Germinal center (tissue), 1 donor: ENCODE measurements around the gene PRRT4.

ENCODE experiments used
- DNase-seq: peaks from one replicate; pipeline ENCODE4 v3.0.0; 2012; ENCODE audit warnings: mixed read lengths, low spot score

PRRT4 gene

GRCh38 chr7:128394904-128395496 lies 33.5 kb upstream of the PRRT4 start:
- DNase-seq = no peak

- DNase-seq = no peak
Observed at GRCh38 chr7:128393526-128394330, 32.2 kb upstream of the PRRT4 start.

- no peak for DNase-seq
Observed at GRCh38 chr7:128392446-128393327, 31.2 kb upstream of the PRRT4 start.

DNA sequence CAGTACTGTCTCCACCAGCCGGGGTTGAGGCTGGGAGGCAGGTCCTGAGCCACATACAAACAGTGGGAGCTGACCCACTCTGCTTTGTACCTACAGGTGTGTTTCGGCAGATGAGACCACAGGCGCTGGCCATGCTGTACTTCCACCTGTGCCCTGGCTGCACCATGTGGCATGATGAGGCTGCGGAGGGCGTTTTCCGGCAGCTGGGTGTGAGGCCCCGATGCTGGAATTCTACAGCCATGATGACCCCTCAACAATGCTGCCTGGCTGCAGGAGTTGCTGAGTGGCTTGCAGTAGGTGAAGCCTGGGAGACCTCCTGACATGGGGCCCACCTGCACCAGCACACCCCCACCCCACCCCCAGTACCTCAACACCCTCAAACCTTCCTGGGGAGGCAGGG lies 30.3 kb upstream of the PRRT4 start:
- no peak for DNase-seq

GRCh38 chr7:128390871-128391565 lies 29.5 kb upstream of the PRRT4 start:
- no peak for DNase-seq

GRCh38 chr7:128389618-128390329 lies 28.3 kb upstream of the PRRT4 start:
- DNase-seq = no peak

DNA sequence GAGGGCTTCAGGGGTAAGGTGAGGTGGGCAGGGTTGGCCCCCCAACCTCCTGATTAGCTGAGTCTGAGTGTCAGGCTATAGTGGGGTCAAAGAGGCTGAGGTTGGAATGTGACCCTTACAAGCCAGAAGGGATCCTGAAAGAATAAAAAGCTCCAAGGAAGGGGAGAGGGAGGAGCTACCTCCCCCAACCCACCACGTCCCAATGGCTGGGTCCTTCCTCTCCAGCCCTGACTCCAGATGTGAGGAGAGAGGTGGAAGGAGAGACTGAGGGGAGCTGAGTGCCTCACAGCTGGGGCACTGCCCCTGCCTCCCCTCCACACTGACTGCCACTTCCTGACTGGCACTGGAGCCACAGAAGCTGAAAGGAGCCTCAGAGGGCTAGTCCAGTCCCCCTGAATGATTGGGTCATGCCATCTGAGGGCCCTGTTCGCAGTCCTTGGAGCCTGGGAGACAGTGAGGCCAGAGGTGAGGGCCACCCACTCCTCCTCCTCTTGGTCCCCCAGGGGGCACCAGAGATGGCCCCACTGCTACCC lies 27.7 kb upstream of the PRRT4 start:
- no peak for DNase-seq

GRCh38 chr7:128388145-128388485 lies 26.6 kb upstream of the PRRT4 start:
- DNase-seq = no peak

DNA sequence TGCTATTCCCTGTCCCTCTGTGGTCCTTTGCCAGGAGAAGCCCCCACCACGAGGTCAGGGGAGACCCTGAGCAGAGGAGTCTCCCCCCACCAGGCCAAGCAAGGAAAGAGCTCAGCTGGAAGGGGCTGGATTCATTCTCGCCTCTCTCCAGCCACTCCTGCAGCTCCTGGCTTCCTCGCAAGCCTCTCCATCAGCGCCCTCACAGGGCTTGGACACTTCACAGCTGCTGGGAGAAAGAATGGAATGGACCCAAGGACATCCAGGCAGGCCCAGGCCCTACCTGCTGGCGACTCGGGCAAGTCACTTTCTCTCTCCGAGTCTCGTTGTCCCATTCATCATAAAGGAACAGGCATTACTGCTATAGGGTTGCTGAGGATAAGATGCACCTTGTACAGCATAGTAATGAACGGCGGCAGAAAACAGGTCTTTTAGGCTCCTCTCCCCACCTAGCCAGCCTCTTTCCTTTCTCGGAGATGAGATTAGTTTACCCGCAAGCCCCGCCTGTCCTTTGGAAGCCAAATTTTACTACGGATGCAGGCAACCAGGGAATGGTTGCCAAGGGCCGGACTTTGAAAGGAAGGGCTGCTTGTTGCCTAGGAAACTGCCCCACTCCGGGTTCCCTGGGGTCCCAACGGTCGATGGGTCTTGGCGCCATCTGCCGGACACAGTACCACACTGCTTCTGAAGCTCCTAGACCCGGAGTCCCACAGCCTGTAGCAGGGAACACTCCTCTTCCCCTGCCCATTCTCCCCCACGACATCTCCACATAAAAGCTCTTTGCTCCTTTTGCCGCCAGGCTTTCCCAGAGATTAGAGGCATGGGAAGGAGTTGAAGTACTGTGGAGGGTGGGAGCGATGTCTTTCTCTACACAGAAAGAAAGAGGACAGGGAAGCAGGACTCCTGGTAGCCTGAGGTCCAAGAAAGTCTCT lies 26.0 kb upstream of the PRRT4 start:
- DNase-seq = peak; percentile 89

- DNase-seq = no peak
Observed at GRCh38 chr7:128385988-128386925, 24.8 kb upstream of the PRRT4 start.

DNA sequence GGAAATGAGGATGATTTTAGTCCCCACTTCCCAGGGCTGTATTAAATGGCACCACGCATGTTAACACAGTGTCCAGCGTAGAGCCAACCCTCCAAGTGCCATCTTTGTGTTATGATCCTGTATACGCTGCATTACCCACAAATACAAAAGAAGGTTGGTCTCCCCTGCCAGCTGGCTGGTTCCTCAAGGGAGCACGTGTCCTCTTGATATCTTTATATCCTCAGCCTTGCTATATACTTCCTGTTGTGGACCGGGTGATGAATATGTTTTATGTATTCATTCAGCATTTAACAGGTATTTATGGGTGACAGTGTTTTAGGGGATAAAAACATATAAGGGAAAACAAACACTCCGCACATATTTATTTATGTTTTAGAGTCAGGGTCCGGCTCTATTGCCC lies 23.2 kb upstream of the PRRT4 start:
- no peak for DNase-seq

DNA sequence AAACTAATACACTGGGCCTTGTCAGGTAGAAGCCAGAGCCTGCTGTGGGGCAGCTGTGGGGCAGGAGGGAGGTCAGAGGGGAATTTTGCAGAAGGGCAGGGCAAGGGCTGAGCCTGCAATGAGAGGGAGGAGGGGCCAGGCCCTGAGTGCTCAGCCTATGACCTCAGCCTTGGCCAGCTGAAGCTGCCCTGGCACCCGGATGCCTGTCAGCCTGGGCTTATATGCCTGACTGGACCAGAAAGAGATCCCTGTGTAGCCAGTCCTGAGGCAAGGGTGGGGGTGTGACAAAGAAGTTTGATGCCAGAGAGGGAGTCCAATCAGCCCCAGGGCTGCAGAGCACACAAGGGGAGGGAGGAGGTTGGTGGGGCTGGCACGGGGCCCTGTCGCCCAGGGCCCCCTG lies 22.3 kb upstream of the PRRT4 start:
- DNase-seq = no peak

- DNase-seq = peak; percentile 53
Observed at GRCh38 chr7:128381161-128381821, 19.8 kb upstream of the PRRT4 start.

GRCh38 chr7:128380483-128381106 lies 19.1 kb upstream of the PRRT4 start:
- DNase-seq = no peak

DNA sequence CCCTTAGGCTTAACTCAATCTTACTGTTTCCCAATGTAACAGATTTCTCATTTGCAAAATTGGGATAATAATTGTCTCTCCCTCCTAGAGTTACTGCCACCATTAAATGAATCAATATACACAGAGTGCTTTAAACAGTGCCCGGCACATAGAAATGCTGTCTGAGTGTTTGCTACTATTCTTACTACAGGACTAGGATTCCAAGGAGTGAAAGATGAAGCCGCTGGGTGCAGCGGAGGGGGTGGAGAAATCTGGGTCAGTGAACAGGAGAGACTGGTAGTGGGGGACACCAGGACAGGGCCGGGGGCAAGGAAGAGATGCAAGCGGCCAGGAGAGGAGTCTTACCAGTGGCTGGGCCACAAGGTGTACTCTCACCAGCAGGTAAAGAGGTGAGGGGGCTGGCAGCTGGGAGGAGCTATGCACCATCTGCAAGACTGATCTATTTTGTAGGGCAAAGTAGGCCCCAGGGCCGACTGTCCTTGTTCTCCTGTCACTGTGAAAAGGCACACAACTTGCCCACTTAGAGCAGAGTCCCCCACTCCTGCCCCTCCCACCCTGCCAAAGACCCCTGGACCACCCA lies 18.5 kb upstream of the PRRT4 start:
- no peak for DNase-seq

DNA sequence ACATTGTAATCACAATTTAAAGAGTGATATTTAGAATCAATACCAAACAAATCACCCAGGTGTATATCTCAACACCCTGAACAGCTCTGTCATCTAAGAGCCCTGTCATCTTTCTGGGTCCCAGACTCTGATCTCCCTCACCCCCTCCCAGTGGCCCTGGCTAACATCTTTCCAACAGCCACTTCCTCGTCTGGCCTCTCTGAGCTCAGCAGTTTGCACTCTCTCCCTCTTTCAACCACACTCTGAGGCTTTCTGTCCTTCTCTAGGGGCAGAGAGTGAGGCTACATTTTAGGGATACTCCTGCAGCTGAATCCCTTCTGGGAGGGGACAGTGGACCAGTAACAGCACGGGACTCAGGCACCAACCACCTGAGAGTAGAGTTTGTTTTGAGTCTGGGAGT lies 17.1 kb upstream of the PRRT4 start:
- no peak for DNase-seq

DNA sequence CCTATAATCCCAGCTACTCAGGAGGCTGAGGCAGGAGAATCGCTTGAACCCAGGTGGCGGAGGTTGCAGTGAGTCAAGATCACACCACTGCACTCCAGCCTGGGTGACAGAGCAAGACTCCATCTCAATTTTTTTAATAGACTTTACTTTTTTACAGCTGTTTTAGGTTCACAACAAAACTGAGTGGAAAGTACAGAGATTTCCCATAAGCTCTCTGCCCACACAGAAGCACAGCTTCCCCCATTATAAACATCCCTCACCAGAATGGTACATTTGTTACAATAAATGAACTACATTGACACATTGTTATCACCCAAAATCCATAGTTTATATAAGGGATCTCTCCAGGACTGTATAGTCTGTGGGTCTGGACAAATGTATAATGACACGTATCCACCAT lies 14.6 kb upstream of the PRRT4 start:
- no peak for DNase-seq

DNA sequence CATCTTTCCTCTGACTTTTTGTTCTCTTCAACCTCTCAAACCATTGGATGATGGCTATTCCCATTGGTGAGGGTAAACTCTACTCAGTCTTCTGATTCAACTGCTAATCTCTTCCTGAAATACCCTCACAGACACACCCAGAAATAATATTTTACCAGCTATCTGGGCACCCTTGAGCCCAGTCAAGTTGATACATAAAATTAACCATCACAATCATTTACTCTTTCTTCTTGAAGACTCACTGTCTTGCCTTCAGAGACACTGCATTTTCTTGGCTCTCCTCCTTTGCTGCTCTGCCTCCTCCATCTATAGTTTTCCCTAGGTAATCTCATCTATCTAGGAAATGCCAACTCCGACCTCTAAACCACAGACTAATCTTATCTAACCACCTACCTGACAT lies 12.6 kb upstream of the PRRT4 start:
- no peak for DNase-seq
